Endothelial cell of umbilical vein (primary cell): ENCODE results near the gene CLBA1.

Experiments used
- EZH2 ChIP-seq: IDR thresholded peaks from 2 replicates; pipeline ENCODE4 v1.6.1; 2012; ENCODE audit warnings: borderline replicate concordance, low read depth, mild to moderate bottlenecking, moderate library complexity, low read length, inconsistent platforms; ENCODE audit not compliant: severe bottlenecking
- JUN ChIP-seq: IDR thresholded peaks from 2 replicates; pipeline ENCODE4 v1.6.1; 2011; ENCODE audit warnings: borderline replicate concordance, low read depth; ENCODE audit not compliant: insufficient read length, insufficient read depth
- POLR2A ChIP-seq: IDR thresholded peaks from 2 replicates; pipeline ENCODE4 v1.6.1; 2012; ENCODE audit warnings: low read depth, mild to moderate bottlenecking, control low read depth, low read length
- POLR2AphosphoS5 ChIP-seq: IDR thresholded peaks from 2 replicates; pipeline ENCODE4 v1.6.1; 2012; ENCODE audit warnings: low read depth, mild to moderate bottlenecking, control low read depth, low read length, moderate library complexity; ENCODE audit not compliant: insufficient read depth
- TF ChIP-seq, protein P1 (sequence below), 2 donors: IDR thresholded peaks; 1 replicate in 1 of 2; 2 replicates in 1 of 2; pipeline ENCODE4 v1.5.1; 2011; ENCODE audit warnings: low read length in 2 of 2, mild to moderate bottlenecking in 2 of 2, moderate library complexity in 2 of 2, control low read depth in 1 of 2, inconsistent platforms in 1 of 2, low read depth in 1 of 2; ENCODE audit not compliant: insufficient read depth in 1 of 2; ENCODE audit errors: extremely low read depth in 1 of 2
- TF ChIP-seq, protein P2 (sequence below): IDR thresholded peaks from 2 replicates; pipeline ENCODE4 v1.6.1; 2011; ENCODE audit not compliant: insufficient read depth, insufficient read length

DNA sequence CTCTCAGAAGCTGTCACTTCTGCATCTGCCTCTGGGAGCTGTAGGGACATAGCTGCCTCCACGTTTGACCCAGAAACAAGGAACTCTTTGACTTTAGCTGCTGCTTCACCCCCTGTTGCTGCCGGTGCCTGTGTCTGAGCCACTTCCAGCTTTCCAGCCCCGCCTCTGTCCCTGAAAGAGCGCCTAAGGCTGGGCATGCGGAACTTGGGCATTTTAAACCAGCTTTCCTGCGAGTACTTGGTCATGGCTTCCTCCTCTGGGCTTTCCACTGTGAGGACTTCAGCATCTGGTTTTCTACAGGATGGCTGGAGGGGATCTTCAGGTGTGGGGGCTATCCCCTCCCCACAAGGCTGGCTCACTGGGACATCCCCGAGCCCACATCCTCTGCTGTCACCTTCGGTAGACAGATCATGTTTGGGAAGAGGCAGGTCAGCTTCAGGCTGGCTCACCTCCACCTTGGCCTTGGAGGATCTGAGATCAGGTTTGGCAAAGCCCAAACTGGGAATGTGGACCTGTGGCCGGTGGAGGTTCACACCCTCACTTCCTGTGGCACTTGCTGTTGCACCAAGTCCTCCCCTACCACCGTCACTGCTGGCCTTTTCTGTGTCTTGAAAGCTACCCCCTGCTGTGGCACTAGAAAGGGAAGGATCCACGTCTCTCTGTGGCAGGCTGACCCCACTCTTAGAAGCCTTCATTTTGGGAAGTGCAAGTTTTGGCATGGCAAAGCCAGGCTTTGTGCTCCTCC lies 45.8 kb upstream of the CLBA1 start:
- TF ChIP-seq EZH2, result no peak
- TF ChIP-seq, protein P1, sequence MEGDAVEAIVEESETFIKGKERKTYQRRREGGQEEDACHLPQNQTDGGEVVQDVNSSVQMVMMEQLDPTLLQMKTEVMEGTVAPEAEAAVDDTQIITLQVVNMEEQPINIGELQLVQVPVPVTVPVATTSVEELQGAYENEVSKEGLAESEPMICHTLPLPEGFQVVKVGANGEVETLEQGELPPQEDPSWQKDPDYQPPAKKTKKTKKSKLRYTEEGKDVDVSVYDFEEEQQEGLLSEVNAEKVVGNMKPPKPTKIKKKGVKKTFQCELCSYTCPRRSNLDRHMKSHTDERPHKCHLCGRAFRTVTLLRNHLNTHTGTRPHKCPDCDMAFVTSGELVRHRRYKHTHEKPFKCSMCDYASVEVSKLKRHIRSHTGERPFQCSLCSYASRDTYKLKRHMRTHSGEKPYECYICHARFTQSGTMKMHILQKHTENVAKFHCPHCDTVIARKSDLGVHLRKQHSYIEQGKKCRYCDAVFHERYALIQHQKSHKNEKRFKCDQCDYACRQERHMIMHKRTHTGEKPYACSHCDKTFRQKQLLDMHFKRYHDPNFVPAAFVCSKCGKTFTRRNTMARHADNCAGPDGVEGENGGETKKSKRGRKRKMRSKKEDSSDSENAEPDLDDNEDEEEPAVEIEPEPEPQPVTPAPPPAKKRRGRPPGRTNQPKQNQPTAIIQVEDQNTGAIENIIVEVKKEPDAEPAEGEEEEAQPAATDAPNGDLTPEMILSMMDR (IDR thresholded peaks at IDR 0.05; ENCODE audit: extremely low read depth in 1 of 2, insufficient read depth in 1 of 2, low read depth in 1 of 2, low read length in 2 of 2), result no peak
- no peak for TF ChIP-seq POLR2A
- TF ChIP-seq POLR2AphosphoS5, result no peak
- TF ChIP-seq JUN, result no peak
- TF ChIP-seq, protein P2, sequence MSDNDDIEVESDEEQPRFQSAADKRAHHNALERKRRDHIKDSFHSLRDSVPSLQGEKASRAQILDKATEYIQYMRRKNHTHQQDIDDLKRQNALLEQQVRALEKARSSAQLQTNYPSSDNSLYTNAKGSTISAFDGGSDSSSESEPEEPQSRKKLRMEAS, result no peak
